Mucosa of gallbladder (tissue), 1 donor: ENCODE measurements around the gene SETD3. TPM values are rescaled to one million over a fixed set of nuclear protein-coding genes. Genes with fewer than 3 reads are reported as not detected.

Source experiments
- DNase-seq: peaks from one replicate; pipeline ENCODE4 v3.0.0-alpha.2; 2020; ENCODE audit warnings: low spot score
- total RNA-seq: library from RNA; stranded (reverse); gene quantifications from one replicate; pipeline ENCODE4 v1.2.1, GENCODE V29; 2021
- donor health status: DM: no; HTN: no; CAD: no.

SETD3 gene
- total RNA-seq, 1 donor from 2014 or later = 68.9 TPM

GRCh38 chr14:99497894-99498293 is 17.2 kb upstream of the SETD3 start:
- no peak for DNase-seq

- no peak for DNase-seq
Observed at GRCh38 chr14:99497341-99497740, 16.7 kb upstream of the SETD3 start.

GRCh38 chr14:99484106-99484505 is 3.4 kb upstream of the SETD3 start:
- DNase-seq = no peak

- DNase-seq = no peak
Observed at GRCh38 chr14:99481745-99482099, 1.1 kb upstream of the SETD3 start.

- peak; percentile 100 for DNase-seq
Observed at GRCh38 chr14:99480917-99481744, 472 bp upstream of the SETD3 start, which contains the start of gene CCNK. CCNK (plus strand) TSS chr14:99481409; CDS start chr14:99492678, 11,269 bp downstream.

- DNase-seq = no peak
Observed at GRCh38 chr14:99479160-99479905, 1.3 kb downstream of the SETD3 start.

- DNase-seq = no peak
Observed at GRCh38 chr14:99478128-99478527, 2.5 kb downstream of the SETD3 start.

- no peak for DNase-seq
Observed at GRCh38 chr14:99476864-99477263, 3.8 kb downstream of the SETD3 start.

- DNase-seq = no peak
Observed at GRCh38 chr14:99475660-99476059, 5.0 kb downstream of the SETD3 start.

- no peak for DNase-seq
Observed at GRCh38 chr14:99475179-99475578, 5.5 kb downstream of the SETD3 start.

GRCh38 chr14:99473458-99473857 is 7.2 kb downstream of the SETD3 start:
- no peak for DNase-seq

GRCh38 chr14:99472937-99473336 is 7.7 kb downstream of the SETD3 start:
- DNase-seq = no peak

GRCh38 chr14:99471731-99472130 is 8.9 kb downstream of the SETD3 start:
- DNase-seq = no peak

GRCh38 chr14:99468836-99469592 is 11.6 kb downstream of the SETD3 start:
- no peak for DNase-seq

- DNase-seq = no peak
Observed at GRCh38 chr14:99468081-99468480, 12.6 kb downstream of the SETD3 start.

GRCh38 chr14:99467336-99468078 is 13.2 kb downstream of the SETD3 start:
- DNase-seq = no peak

GRCh38 chr14:99466758-99467157 is 13.9 kb downstream of the SETD3 start:
- DNase-seq = no peak

- no peak for DNase-seq
Observed at GRCh38 chr14:99465288-99465687, 15.4 kb downstream of the SETD3 start.

- DNase-seq = no peak
Observed at GRCh38 chr14:99463974-99464373, 16.7 kb downstream of the SETD3 start.

GRCh38 chr14:99462210-99462609 is 18.4 kb downstream of the SETD3 start:
- DNase-seq = no peak

- DNase-seq = no peak
Observed at GRCh38 chr14:99461411-99462085, 19.1 kb downstream of the SETD3 start.
